ENCODE measurements around the gene MMAA. TPM values are rescaled to one million over a fixed set of nuclear protein-coding genes. Genes with fewer than 3 reads are reported as not detected.

MMAA gene
- polyA plus RNA-seq, 1 donor from 2014 or later, result 7.9 TPM

DNA sequence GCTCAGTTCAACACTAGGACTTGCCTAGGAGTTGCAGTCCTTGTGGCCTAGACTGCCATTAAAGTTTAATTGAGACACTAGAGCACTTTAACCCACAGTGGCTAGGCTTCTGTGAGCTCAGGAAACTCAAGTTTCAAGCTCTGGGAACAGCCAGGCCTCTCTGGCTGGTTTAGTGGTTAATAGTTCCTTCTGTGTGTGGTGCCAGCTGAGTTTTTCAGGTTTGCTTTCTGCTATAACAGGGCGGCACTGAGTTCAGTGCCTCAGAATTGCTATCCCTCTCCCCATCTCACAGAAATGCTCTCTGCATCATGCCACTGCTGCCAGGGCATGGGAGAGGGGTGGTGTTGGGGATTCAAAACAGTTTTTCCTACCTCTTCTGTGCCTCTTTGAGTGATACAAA lies 15.9 kb downstream of the MMAA start:
- H3K9me2 ChIP-seq (ENCODE audit: insufficient read depth, low read length), result no peaks in the 10 kb centered on the region
- no peak overlapping the region for H3K9ac ChIP-seq (ENCODE audit: low read length)
- H3K27ac ChIP-seq (ENCODE audit: low read length), result no peak overlapping the region
- H3K27me3 ChIP-seq (ENCODE audit: insufficient read depth, low read depth, low read length), result no peaks in the 10 kb centered on the region
- H4K20me1 ChIP-seq (ENCODE audit: insufficient read depth), result no peaks in the 10 kb centered on the region
- no peak overlapping the region for H2AFZ ChIP-seq (ENCODE audit: low read depth, low read length)
- no peak overlapping the region for H3K4me3 ChIP-seq (ENCODE audit: low read length)
- no peaks in the 10 kb centered on the region for H3K79me2 ChIP-seq (replicated peaks; ENCODE audit: insufficient read depth, low read length)
- TF ChIP-seq TAF1 (IDR thresholded peaks at IDR 0.05; ENCODE audit: low read depth) (no peak), SMC3 (conservative IDR thresholded peaks at IDR 0.05; ENCODE audit: poor library complexity) (no peak), EZH2 (IDR thresholded peaks at IDR 0.05; ENCODE audit: borderline replicate concordance, insufficient read depth, low read length, poor library complexity, severe bottlenecking) (no peak)
- TF ChIP-seq, protein P1, sequence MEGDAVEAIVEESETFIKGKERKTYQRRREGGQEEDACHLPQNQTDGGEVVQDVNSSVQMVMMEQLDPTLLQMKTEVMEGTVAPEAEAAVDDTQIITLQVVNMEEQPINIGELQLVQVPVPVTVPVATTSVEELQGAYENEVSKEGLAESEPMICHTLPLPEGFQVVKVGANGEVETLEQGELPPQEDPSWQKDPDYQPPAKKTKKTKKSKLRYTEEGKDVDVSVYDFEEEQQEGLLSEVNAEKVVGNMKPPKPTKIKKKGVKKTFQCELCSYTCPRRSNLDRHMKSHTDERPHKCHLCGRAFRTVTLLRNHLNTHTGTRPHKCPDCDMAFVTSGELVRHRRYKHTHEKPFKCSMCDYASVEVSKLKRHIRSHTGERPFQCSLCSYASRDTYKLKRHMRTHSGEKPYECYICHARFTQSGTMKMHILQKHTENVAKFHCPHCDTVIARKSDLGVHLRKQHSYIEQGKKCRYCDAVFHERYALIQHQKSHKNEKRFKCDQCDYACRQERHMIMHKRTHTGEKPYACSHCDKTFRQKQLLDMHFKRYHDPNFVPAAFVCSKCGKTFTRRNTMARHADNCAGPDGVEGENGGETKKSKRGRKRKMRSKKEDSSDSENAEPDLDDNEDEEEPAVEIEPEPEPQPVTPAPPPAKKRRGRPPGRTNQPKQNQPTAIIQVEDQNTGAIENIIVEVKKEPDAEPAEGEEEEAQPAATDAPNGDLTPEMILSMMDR (IDR thresholded peaks at IDR 0.05; ENCODE audit: poor library complexity, severe bottlenecking), result no peak
- peaks cover 6% of the 10 kb centered on the region for H3K36me3 ChIP-seq (ENCODE audit: insufficient read depth, low read length)
- H3F3A ChIP-seq (ENCODE audit: insufficient read depth, low read length, poor library complexity, severe bottlenecking), result no peaks in the 10 kb centered on the region
- H3K4me2 ChIP-seq (ENCODE audit: low read length), result no peak overlapping the region
- no peaks in the 10 kb centered on the region for H3K9me3 ChIP-seq (ENCODE audit: low read length)

DNA sequence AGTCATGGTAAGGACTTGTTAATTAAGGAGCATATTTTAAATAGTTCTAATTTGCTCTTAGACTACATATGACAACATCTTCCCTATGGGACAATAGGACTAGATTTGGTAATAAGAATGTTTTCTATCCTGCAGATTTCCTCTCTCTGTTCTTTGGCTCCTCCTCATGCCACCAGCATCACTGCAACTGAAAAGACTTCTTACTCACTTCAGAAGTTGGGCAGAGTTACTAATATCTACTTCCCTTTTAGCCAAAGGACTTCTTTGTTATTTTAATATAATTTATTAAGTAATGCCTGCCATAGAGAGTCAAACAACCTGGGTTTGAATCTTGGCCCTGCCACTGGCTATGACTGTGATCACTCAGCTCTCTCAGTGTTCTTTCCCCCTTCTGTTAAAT lies 16.4 kb downstream of the MMAA start:
- Histone ChIP-seq H3K79me2 (replicated peaks; ENCODE audit: insufficient read depth, low read length) (no peaks in the 10 kb centered on the region), H3K4me3 (ENCODE audit: low read length) (no peak overlapping the region), H3K4me2 (ENCODE audit: low read length) (no peak overlapping the region), H3K9me2 (ENCODE audit: insufficient read depth, low read length) (no peaks in the 10 kb centered on the region), H2AFZ (ENCODE audit: low read depth, low read length) (no peak overlapping the region), H3K27me3 (ENCODE audit: insufficient read depth, low read depth, low read length) (no peaks in the 10 kb centered on the region), H3K27ac (ENCODE audit: low read length) (no peak overlapping the region), H3K9me3 (ENCODE audit: low read length) (no peaks in the 10 kb centered on the region), H3K9ac (ENCODE audit: low read length) (no peak overlapping the region), H4K20me1 (ENCODE audit: insufficient read depth) (no peaks in the 10 kb centered on the region), H3K36me3 (ENCODE audit: insufficient read depth, low read length) (peaks cover 6% of the 10 kb centered on the region), H3F3A (ENCODE audit: insufficient read depth, low read length, poor library complexity, severe bottlenecking) (no peaks in the 10 kb centered on the region)
- TF ChIP-seq, protein P2, sequence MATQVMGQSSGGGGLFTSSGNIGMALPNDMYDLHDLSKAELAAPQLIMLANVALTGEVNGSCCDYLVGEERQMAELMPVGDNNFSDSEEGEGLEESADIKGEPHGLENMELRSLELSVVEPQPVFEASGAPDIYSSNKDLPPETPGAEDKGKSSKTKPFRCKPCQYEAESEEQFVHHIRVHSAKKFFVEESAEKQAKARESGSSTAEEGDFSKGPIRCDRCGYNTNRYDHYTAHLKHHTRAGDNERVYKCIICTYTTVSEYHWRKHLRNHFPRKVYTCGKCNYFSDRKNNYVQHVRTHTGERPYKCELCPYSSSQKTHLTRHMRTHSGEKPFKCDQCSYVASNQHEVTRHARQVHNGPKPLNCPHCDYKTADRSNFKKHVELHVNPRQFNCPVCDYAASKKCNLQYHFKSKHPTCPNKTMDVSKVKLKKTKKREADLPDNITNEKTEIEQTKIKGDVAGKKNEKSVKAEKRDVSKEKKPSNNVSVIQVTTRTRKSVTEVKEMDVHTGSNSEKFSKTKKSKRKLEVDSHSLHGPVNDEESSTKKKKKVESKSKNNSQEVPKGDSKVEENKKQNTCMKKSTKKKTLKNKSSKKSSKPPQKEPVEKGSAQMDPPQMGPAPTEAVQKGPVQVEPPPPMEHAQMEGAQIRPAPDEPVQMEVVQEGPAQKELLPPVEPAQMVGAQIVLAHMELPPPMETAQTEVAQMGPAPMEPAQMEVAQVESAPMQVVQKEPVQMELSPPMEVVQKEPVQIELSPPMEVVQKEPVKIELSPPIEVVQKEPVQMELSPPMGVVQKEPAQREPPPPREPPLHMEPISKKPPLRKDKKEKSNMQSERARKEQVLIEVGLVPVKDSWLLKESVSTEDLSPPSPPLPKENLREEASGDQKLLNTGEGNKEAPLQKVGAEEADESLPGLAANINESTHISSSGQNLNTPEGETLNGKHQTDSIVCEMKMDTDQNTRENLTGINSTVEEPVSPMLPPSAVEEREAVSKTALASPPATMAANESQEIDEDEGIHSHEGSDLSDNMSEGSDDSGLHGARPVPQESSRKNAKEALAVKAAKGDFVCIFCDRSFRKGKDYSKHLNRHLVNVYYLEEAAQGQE (IDR thresholded peaks at IDR 0.05; ENCODE audit: borderline replicate concordance), result no peak
- TF ChIP-seq TAF1 (IDR thresholded peaks at IDR 0.05; ENCODE audit: low read depth), result no peak
- TF ChIP-seq EP300 (conservative IDR thresholded peaks at IDR 0.05; ENCODE audit: poor library complexity, severe bottlenecking), result no peak
- no peak for TF ChIP-seq RAD21 (conservative IDR thresholded peaks at IDR 0.05)
- TF ChIP-seq, protein P1 (IDR thresholded peaks at IDR 0.05; ENCODE audit: poor library complexity, severe bottlenecking), result no peak
- no peak for TF ChIP-seq SMC3 (conservative IDR thresholded peaks at IDR 0.05; ENCODE audit: poor library complexity)
- TF ChIP-seq POLR2AphosphoS5 (IDR thresholded peaks at IDR 0.05), result no peak
- no peak for TF ChIP-seq EZH2 (IDR thresholded peaks at IDR 0.05; ENCODE audit: borderline replicate concordance, insufficient read depth, low read length, poor library complexity, severe bottlenecking)
- TF ChIP-seq MXI1 (conservative IDR thresholded peaks at IDR 0.05; ENCODE audit: poor library complexity, severe bottlenecking), result no peak

All from neural cell (in vitro differentiated cells).